IPS-18a (cell line): ENCODE results near the gene TSHR.

Experiments
- H3K27ac ChIP-seq: one replicate; pipeline ENCODE4 v1.5.1; 2013; ENCODE audit warnings: low read length
- H3K27me3 ChIP-seq: one replicate; pipeline ENCODE4 v1.6.1; 2013; ENCODE audit warnings: mild to moderate bottlenecking, low read length; ENCODE audit not compliant: control insufficient read depth, insufficient read depth
- H3K36me3 ChIP-seq: one replicate; pipeline ENCODE4 v1.6.1; 2013; ENCODE audit warnings: low read depth, low read length; ENCODE audit not compliant: control insufficient read depth
- H3K4me1 ChIP-seq: one replicate; pipeline ENCODE4 v1.6.1; 2013; ENCODE audit warnings: low read depth, low read length; ENCODE audit not compliant: control insufficient read depth
- H3K4me3 ChIP-seq: one replicate; pipeline ENCODE4 v1.5.1; 2013; ENCODE audit warnings: low read length
- H3K9ac ChIP-seq: one replicate; pipeline ENCODE4 v1.6.1; 2013; ENCODE audit warnings: mild to moderate bottlenecking, low read length, moderate library complexity
- H3K9me3 ChIP-seq: one replicate; pipeline ENCODE4 v1.6.1; 2013; ENCODE audit warnings: low read depth, low read length; ENCODE audit not compliant: control insufficient read depth

Gene TSHR

GRCh38 chr14:81170104-81170828, 214.8 kb downstream of the TSHR start:
- H3K9ac ChIP-seq: peak overlapping the region; percentile 79
- no peaks in the 10 kb centered on the region for H3K9me3 ChIP-seq
- H3K36me3 ChIP-seq: no peaks in the 10 kb centered on the region
- H3K4me1 ChIP-seq: peaks cover 5% of the 10 kb centered on the region
- peak overlapping the region; percentile 83 for H3K27ac ChIP-seq
- H3K4me3 ChIP-seq: peak overlapping the region; percentile 80
- no peaks in the 10 kb centered on the region for H3K27me3 ChIP-seq

GRCh38 chr14:81170829-81171195, 215.4 kb downstream of the TSHR start:
- Histone ChIP-seq H3K9me3 (no peaks in the 10 kb centered on the region), H3K4me3 (peak overlapping the region; percentile 80), H3K27ac (no peak overlapping the region), H3K9ac (peak overlapping the region; percentile 79), H3K4me1 (peaks cover 5% of the 10 kb centered on the region), H3K27me3 (no peaks in the 10 kb centered on the region), H3K36me3 (no peaks in the 10 kb centered on the region)

GRCh38 chr14:81172353-81172752, 216.9 kb downstream of the TSHR start:
- no peaks in the 10 kb centered on the region for H3K9me3 ChIP-seq
- no peak overlapping the region for H3K4me3 ChIP-seq
- H3K36me3 ChIP-seq: no peaks in the 10 kb centered on the region
- no peak overlapping the region for H3K9ac ChIP-seq
- H3K27ac ChIP-seq: no peak overlapping the region
- no peaks in the 10 kb centered on the region for H3K27me3 ChIP-seq
- H3K4me1 ChIP-seq: peaks cover 5% of the 10 kb centered on the region

- Histone ChIP-seq H3K9ac (no peak overlapping the region), H3K4me3 (no peak overlapping the region), H3K9me3 (no peaks in the 10 kb centered on the region), H3K27ac (no peak overlapping the region), H3K4me1 (peaks cover 5% of the 10 kb centered on the region), H3K27me3 (no peaks in the 10 kb centered on the region), H3K36me3 (no peaks in the 10 kb centered on the region)
Measured at GRCh38 chr14:81172881-81173280, 217.5 kb downstream of the TSHR start.

- H3K4me1 ChIP-seq: no peaks in the 10 kb centered on the region
Measured at GRCh38 chr14:81176241-81176640, 220.8 kb downstream of the TSHR start.

GRCh38 chr14:81177225-81177624, 221.8 kb downstream of the TSHR start:
- Histone ChIP-seq H3K27ac (no peak overlapping the region), H3K4me3 (no peak overlapping the region), H3K4me1 (no peaks in the 10 kb centered on the region)

More at GRCh38 chr14:81176241-81176640, 220.8 kb downstream of the TSHR start:
- H3K36me3 ChIP-seq: peaks cover 16% of the 10 kb centered on the region
- H3K27me3 ChIP-seq: no peaks in the 10 kb centered on the region
- no peak overlapping the region for H3K4me3 ChIP-seq
- H3K27ac ChIP-seq: no peak overlapping the region
- H3K9ac ChIP-seq: no peak overlapping the region
- no peaks in the 10 kb centered on the region for H3K9me3 ChIP-seq

GRCh38 chr14:81178063-81178462, 222.6 kb downstream of the TSHR start:
- Histone ChIP-seq H3K9ac (no peak overlapping the region), H3K36me3 (peaks cover 30% of the 10 kb centered on the region), H3K4me3 (no peak overlapping the region), H3K9me3 (no peaks in the 10 kb centered on the region), H3K27me3 (no peaks in the 10 kb centered on the region), H3K4me1 (no peaks in the 10 kb centered on the region), H3K27ac (no peak overlapping the region)

More at GRCh38 chr14:81177225-81177624, 221.8 kb downstream of the TSHR start:
- Histone ChIP-seq H3K9ac (no peak overlapping the region), H3K27me3 (no peaks in the 10 kb centered on the region), H3K36me3 (peaks cover 25% of the 10 kb centered on the region), H3K9me3 (no peaks in the 10 kb centered on the region)

GRCh38 chr14:81179631-81180030, 224.2 kb downstream of the TSHR start:
- no peak overlapping the region for H3K27ac ChIP-seq
- no peak overlapping the region for H3K9ac ChIP-seq
- H3K27me3 ChIP-seq: no peaks in the 10 kb centered on the region
- H3K9me3 ChIP-seq: no peaks in the 10 kb centered on the region
- H3K4me3 ChIP-seq: no peak overlapping the region
- H3K36me3 ChIP-seq: peaks cover 38% of the 10 kb centered on the region
- H3K4me1 ChIP-seq: no peaks in the 10 kb centered on the region

GRCh38 chr14:81187832-81188522, 232.6 kb downstream of the TSHR start:
- Histone ChIP-seq H3K27ac (no peak overlapping the region), H3K36me3 (peaks cover 60% of the 10 kb centered on the region), H3K4me3 (no peak overlapping the region), H3K9ac (no peak overlapping the region), H3K27me3 (no peaks in the 10 kb centered on the region), H3K9me3 (no peaks in the 10 kb centered on the region), H3K4me1 (no peaks in the 10 kb centered on the region)

GRCh38 chr14:81192594-81192993, 237.2 kb downstream of the TSHR start:
- no peaks in the 10 kb centered on the region for H3K4me1 ChIP-seq
- H3K27ac ChIP-seq: no peak overlapping the region
- no peaks in the 10 kb centered on the region for H3K9me3 ChIP-seq
- no peak overlapping the region for H3K4me3 ChIP-seq
- H3K27me3 ChIP-seq: no peaks in the 10 kb centered on the region
- peaks cover 71% of the 10 kb centered on the region for H3K36me3 ChIP-seq
- no peak overlapping the region for H3K9ac ChIP-seq

- Histone ChIP-seq H3K9me3 (no peaks in the 10 kb centered on the region), H3K4me3 (no peak overlapping the region), H3K36me3 (peaks cover 70% of the 10 kb centered on the region), H3K4me1 (no peaks in the 10 kb centered on the region), H3K9ac (no peak overlapping the region), H3K27me3 (no peaks in the 10 kb centered on the region), H3K27ac (no peak overlapping the region)
Measured at GRCh38 chr14:81193924-81194633, 238.7 kb downstream of the TSHR start.
